PC-3 (cell line): ENCODE data around the gene STAB2.

Source experiments
- CTCF ChIP-seq: fragments of 300-600 bp; sonication (generic); conservative IDR thresholded peaks from 2 replicates; pipeline ENCODE4 v1.5.1; 2017; ENCODE audit warnings: antibody characterized with exemption, low read depth, mild to moderate bottlenecking, low read length
- EZH2 ChIP-seq: fragments of 300-600 bp; sonication (generic); IDR thresholded peaks from one replicate; pipeline ENCODE4 v1.6.1; 2017; ENCODE audit warnings: antibody characterized with exemption, mild to moderate bottlenecking, low read length; ENCODE audit not compliant: unreplicated experiment

GRCh38 chr12:103691063-103691462 is 104.0 kb downstream of the STAB2 start:
- TF ChIP-seq CTCF (no peak), EZH2 (no peak)
